ENCODE results near the gene ZBTB39.
A peak's percentile ranks its signal among the peaks of the same experiment; 100 is the strongest.

ZBTB39 gene

GRCh38 chr12:57031138-57031725 lies 24.9 kb upstream of the ZBTB39 start:
- no peak overlapping the region; the same call in 1 of the 2 replicates for H3K9ac ChIP-seq (ENCODE audit: low read length)
- no peaks in the 10 kb centered on the region for H3K9me3 ChIP-seq (ENCODE audit: insufficient read depth, low read length)
- no peak overlapping the region for H2AFZ ChIP-seq (ENCODE audit: low read depth, low read length, severe bottlenecking)
- H3K36me3 ChIP-seq (ENCODE audit: low read length): no peaks in the 10 kb centered on the region
- H4K20me1 ChIP-seq (ENCODE audit: low read depth, low read length): no peaks in the 10 kb centered on the region
- H3K27me3 ChIP-seq (ENCODE audit: low read length): no peaks in the 10 kb centered on the region
- H3F3A ChIP-seq (ENCODE audit: insufficient read depth): no peaks in the 10 kb centered on the region
- H3K4me2 ChIP-seq (ENCODE audit: low read depth, low read length, poor library complexity, severe bottlenecking): no peak overlapping the region
- H3K9me2 ChIP-seq (replicated peaks; ENCODE audit: insufficient read depth, low read length): no peaks in the 10 kb centered on the region
- H3K79me2 ChIP-seq (ENCODE audit: insufficient read depth, low read length): no peaks in the 10 kb centered on the region
- H3K4me3 ChIP-seq (ENCODE audit: insufficient read depth, low read length, poor library complexity, severe bottlenecking): no peak overlapping the region
- TF ChIP-seq EZH2phosphoT487 (conservative IDR thresholded peaks at IDR 0.05; ENCODE audit: low read length) (no peak), CTCF (IDR thresholded peaks at IDR 0.05; ENCODE audit: insufficient read depth, low read length, poor library complexity, severe bottlenecking) (peak; percentile 14)
- no peak overlapping the region for H3K27ac ChIP-seq (ENCODE audit: low read depth, low read length)

- Histone ChIP-seq H3K27ac (ENCODE audit: low read depth, low read length) (no peak overlapping the region), H3K27me3 (ENCODE audit: low read length) (no peaks in the 10 kb centered on the region), H3K4me2 (ENCODE audit: low read depth, low read length, poor library complexity, severe bottlenecking) (no peak overlapping the region), H3K9ac (ENCODE audit: low read length) (no peak overlapping the region), H3K9me2 (replicated peaks; ENCODE audit: insufficient read depth, low read length) (no peaks in the 10 kb centered on the region), H3K36me3 (ENCODE audit: low read length) (no peaks in the 10 kb centered on the region), H4K20me1 (ENCODE audit: low read depth, low read length) (no peaks in the 10 kb centered on the region), H3K79me2 (ENCODE audit: insufficient read depth, low read length) (no peaks in the 10 kb centered on the region), H3K4me3 (ENCODE audit: insufficient read depth, low read length, poor library complexity, severe bottlenecking) (no peak overlapping the region), H3F3A (ENCODE audit: insufficient read depth) (no peaks in the 10 kb centered on the region), H3K9me3 (ENCODE audit: insufficient read depth, low read length) (no peaks in the 10 kb centered on the region), H2AFZ (ENCODE audit: low read depth, low read length, severe bottlenecking) (no peak overlapping the region)
- TF ChIP-seq CTCF (IDR thresholded peaks at IDR 0.05; ENCODE audit: insufficient read depth, low read length, poor library complexity, severe bottlenecking): no peak
- TF ChIP-seq EZH2phosphoT487 (conservative IDR thresholded peaks at IDR 0.05; ENCODE audit: low read length): no peak
These were observed 23.1 kb upstream of the ZBTB39 start for GRCh38 chr12:57029457-57029856.

- Histone ChIP-seq H2AFZ (ENCODE audit: low read depth, low read length, severe bottlenecking) (no peak overlapping the region), H3F3A (ENCODE audit: insufficient read depth) (no peaks in the 10 kb centered on the region), H3K79me2 (ENCODE audit: insufficient read depth, low read length) (no peaks in the 10 kb centered on the region), H3K9me3 (ENCODE audit: insufficient read depth, low read length) (no peaks in the 10 kb centered on the region), H3K9ac (ENCODE audit: low read length) (no peak overlapping the region), H3K4me2 (ENCODE audit: low read depth, low read length, poor library complexity, severe bottlenecking) (no peak overlapping the region), H3K36me3 (ENCODE audit: low read length) (no peaks in the 10 kb centered on the region), H4K20me1 (ENCODE audit: low read depth, low read length) (no peaks in the 10 kb centered on the region), H3K27ac (ENCODE audit: low read depth, low read length) (no peak overlapping the region), H3K9me2 (replicated peaks; ENCODE audit: insufficient read depth, low read length) (no peaks in the 10 kb centered on the region), H3K27me3 (ENCODE audit: low read length) (no peaks in the 10 kb centered on the region), H3K4me3 (ENCODE audit: insufficient read depth, low read length, poor library complexity, severe bottlenecking) (no peak overlapping the region)
- TF ChIP-seq EZH2phosphoT487 (conservative IDR thresholded peaks at IDR 0.05; ENCODE audit: low read length) (no peak), CTCF (IDR thresholded peaks at IDR 0.05; ENCODE audit: insufficient read depth, low read length, poor library complexity, severe bottlenecking) (no peak)
These were observed 21.4 kb upstream of the ZBTB39 start for GRCh38 chr12:57027805-57028153.
